Smooth muscle cell (in vitro differentiated cells): ENCODE measurements around the gene NOVA2. TPM values are rescaled to one million over a fixed set of nuclear protein-coding genes. Genes with fewer than 3 reads are reported as not detected.

Experiments used
- DNase-seq: peaks from one replicate; lab custom pipeline; 2025; ENCODE audit not compliant: unreplicated experiment; lab: John Stamatoyannopoulos, UW
- H2AFZ ChIP-seq: fragments of 200-600 bp; sonication (generic); 2 replicates; pipeline ENCODE4 v1.6.0; 2016; ENCODE audit warnings: antibody characterized with exemption, low read depth, mild to moderate bottlenecking
- H3F3A ChIP-seq: fragments of 200-600 bp; sonication (generic); 2 replicates; pipeline ENCODE4 v1.6.0; 2017; ENCODE audit warnings: antibody characterized with exemption, low read depth
- H3K27ac ChIP-seq: fragments of 200-600 bp; sonication (generic); 2 replicates; pipeline ENCODE4 v1.5.1; 2016; ENCODE audit warnings: low read depth, mild to moderate bottlenecking
- H3K27me3 ChIP-seq: fragments of 200-600 bp; sonication (generic); 2 replicates; pipeline ENCODE4 v1.6.1; 2016; ENCODE audit warnings: low read depth, mild to moderate bottlenecking
- H3K36me3 ChIP-seq: fragments of 200-600 bp; sonication (generic); 2 replicates; pipeline ENCODE4 v1.5.1; 2016; ENCODE audit warnings: low read depth
- H3K4me1 ChIP-seq: fragments of 200-600 bp; sonication (generic); 2 replicates; pipeline ENCODE4 v1.5.1; 2016; ENCODE audit warnings: low read depth
- H3K4me2 ChIP-seq: fragments of 200-600 bp; sonication (generic); 2 replicates; pipeline ENCODE4 v1.6.0; 2016; ENCODE audit warnings: mild to moderate bottlenecking
- H3K4me3 ChIP-seq: fragments of 200-600 bp; sonication (generic); 2 replicates; pipeline ENCODE4 v1.5.1; 2016; ENCODE audit warnings: mild to moderate bottlenecking
- H3K79me2 ChIP-seq: fragments of 200-600 bp; sonication (generic); 2 replicates; pipeline ENCODE4 v1.6.0; 2016; ENCODE audit warnings: low read depth, mild to moderate bottlenecking
- H3K9ac ChIP-seq: fragments of 200-600 bp; sonication (generic); 2 replicates; pipeline ENCODE4 v1.6.0; 2016; ENCODE audit warnings: low read depth
- H3K9me3 ChIP-seq: fragments of 200-600 bp; sonication (generic); replicated peaks from 2 replicates; pipeline ENCODE4 v1.5.1; 2016; ENCODE audit warnings: low read depth
- H4K20me1 ChIP-seq: fragments of 200-600 bp; sonication (generic); 2 replicates; pipeline ENCODE4 v1.6.0; 2016; ENCODE audit warnings: low read depth
- WGBS: methylation state at CpG from one replicate; pipeline ENCODE4 v1.1.7; 2016; ENCODE audit warnings: low lambda C conversion rate; 5-methylcytosine and 5-hydroxymethylcytosine counted together
- polyA plus RNA-seq: library from polyadenylated mRNA; unstranded; fragments of >200 nt; fragmentation: Nextera tagmentation; extraction: Ambion mirVana; gene quantifications from 2 replicates; pipeline ENCODE4 v1.2.1, GENCODE V29; 2016
- total RNA-seq: library from RNA; depleted of rRNA; stranded (reverse); fragments of >200 nt; gene quantifications from 2 replicates; pipeline ENCODE4 v1.2.3, GENCODE V29; 2014
- TF ChIP-seq, protein P1 (sequence below): fragments of 200-600 bp; sonication (generic); IDR thresholded peaks from 2 replicates; pipeline ENCODE4 v1.5.1; 2017; ENCODE audit warnings: borderline replicate concordance, mild to moderate bottlenecking, antibody characterized with exemption; ENCODE audit not compliant: insufficient read depth, poor library complexity, severe bottlenecking

The NOVA2 gene
- total and polyA plus RNA-seq, 2 experiments from 2014 or later, result 0.04 to 0.24 TPM

DNA sequence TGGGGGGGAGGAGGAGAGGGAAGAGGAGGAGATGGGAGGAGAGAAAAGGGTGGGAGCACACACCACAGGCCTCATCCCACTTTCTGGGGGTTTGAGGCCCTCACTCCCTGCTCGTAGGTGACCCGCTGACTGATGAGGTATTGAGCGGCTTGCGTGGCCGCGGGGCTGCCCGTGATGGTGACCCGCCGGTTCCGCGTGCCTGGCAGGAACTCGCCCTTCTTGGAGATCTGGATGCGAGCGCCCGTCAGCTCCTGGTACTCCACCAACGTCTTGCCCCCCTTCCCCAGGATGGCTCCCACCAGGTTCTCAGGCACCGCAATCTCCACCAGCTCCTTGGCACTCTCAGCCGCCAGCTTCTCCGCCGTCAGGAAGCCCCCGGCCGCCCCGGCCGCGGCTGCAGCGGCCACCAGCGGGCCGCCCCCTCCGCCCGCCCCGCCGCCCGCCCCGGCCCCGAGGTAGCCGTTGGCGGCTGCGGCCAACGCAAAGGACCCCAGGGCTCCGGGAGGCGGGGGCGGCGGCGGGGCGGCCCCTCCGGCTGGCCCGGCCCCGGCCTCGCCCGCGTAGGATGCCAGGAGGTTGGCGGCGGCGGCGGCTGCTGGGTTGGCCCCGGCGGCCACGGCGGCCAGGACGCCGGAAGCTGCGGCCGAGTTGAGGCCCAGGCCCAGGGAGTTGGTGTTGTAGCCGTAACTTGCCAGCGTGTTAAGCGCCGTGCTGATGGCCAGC is 33.7 kb downstream of the NOVA2 start:
- Histone ChIP-seq H3K4me3 (no peak overlapping the region), H3K9me3 (no peaks in the 10 kb centered on the region), H3K4me1 (no peaks in the 10 kb centered on the region), H3K36me3 (no peaks in the 10 kb centered on the region), H3K4me2 (no peak overlapping the region), H3F3A (no peaks in the 10 kb centered on the region), H3K9ac (no peak overlapping the region), H4K20me1 (no peaks in the 10 kb centered on the region), H3K27ac (no peak overlapping the region), H3K79me2 (no peaks in the 10 kb centered on the region), H3K27me3 (peaks cover 14% of the 10 kb centered on the region), H2AFZ (no peak overlapping the region)
- DNase-seq, result no peak
- TF ChIP-seq, protein P1, sequence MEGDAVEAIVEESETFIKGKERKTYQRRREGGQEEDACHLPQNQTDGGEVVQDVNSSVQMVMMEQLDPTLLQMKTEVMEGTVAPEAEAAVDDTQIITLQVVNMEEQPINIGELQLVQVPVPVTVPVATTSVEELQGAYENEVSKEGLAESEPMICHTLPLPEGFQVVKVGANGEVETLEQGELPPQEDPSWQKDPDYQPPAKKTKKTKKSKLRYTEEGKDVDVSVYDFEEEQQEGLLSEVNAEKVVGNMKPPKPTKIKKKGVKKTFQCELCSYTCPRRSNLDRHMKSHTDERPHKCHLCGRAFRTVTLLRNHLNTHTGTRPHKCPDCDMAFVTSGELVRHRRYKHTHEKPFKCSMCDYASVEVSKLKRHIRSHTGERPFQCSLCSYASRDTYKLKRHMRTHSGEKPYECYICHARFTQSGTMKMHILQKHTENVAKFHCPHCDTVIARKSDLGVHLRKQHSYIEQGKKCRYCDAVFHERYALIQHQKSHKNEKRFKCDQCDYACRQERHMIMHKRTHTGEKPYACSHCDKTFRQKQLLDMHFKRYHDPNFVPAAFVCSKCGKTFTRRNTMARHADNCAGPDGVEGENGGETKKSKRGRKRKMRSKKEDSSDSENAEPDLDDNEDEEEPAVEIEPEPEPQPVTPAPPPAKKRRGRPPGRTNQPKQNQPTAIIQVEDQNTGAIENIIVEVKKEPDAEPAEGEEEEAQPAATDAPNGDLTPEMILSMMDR, result no peak
- 90% methylated on average over 18 of the region's 67 CpGs for WGBS

- no peaks in the 10 kb centered on the region for H3K9me3 ChIP-seq
- H3K4me2 ChIP-seq, result no peak overlapping the region
- no peaks in the 10 kb centered on the region for H3K79me2 ChIP-seq
- H4K20me1 ChIP-seq, result no peaks in the 10 kb centered on the region
- H3K4me1 ChIP-seq, result no peaks in the 10 kb centered on the region
- no peaks in the 10 kb centered on the region for H3F3A ChIP-seq
- H3K9ac ChIP-seq, result no peak overlapping the region
- H3K36me3 ChIP-seq, result no peaks in the 10 kb centered on the region
- 92% methylated on average over 3 of the region's 3 CpGs for WGBS
- H3K27me3 ChIP-seq, result peaks cover 18% of the 10 kb centered on the region
- no peak for DNase-seq
- no peak overlapping the region for H3K4me3 ChIP-seq
- TF ChIP-seq, protein P1, result no peak
- H3K27ac ChIP-seq, result no peak overlapping the region
- H2AFZ ChIP-seq, result no peak overlapping the region
These were observed 34.8 kb downstream of the NOVA2 start for GRCh38 chr19:45938733-45939319.

DNA sequence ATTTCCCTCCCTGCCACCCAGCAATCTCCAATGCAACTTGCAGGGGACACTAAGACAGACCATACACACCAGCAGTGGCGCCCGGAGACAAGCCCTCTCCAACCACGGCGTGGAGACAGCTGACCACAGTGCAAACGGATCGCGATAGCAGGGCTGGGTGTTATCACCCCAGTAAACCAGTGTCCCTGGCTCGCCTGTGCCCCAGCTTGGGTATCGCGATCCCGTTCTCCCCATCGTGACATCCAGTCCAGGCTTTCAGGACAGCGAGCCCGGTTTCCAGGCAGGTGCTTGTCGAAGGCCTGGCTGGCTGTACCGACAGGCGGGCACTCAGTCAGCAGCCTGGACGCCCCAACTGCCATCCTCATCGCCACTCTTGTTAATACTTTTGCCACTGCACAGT is 38.4 kb downstream of the NOVA2 start:
- Histone ChIP-seq H3K4me3 (no peak overlapping the region), H4K20me1 (no peaks in the 10 kb centered on the region), H3K4me2 (no peak overlapping the region), H3K9ac (no peak overlapping the region), H3K9me3 (no peaks in the 10 kb centered on the region), H3K27ac (no peak overlapping the region), H3K4me1 (no peaks in the 10 kb centered on the region), H3F3A (no peaks in the 10 kb centered on the region), H3K27me3 (peaks cover 23% of the 10 kb centered on the region), H3K79me2 (no peaks in the 10 kb centered on the region), H2AFZ (no peak overlapping the region), H3K36me3 (no peaks in the 10 kb centered on the region)
- TF ChIP-seq, protein P1, result no peak
- WGBS, result 83% methylated on average over 19 of the region's 19 CpGs
- DNase-seq, result no peak
